ENCODE data around the gene TRIO.
"Not testable (repeated sequence)": the region's sequence is repeated elsewhere in the genome, so short reads cannot be mapped to it uniquely, and the experiment has no call there.

The TRIO gene

GRCh38 chr5:14528926-14529325, 385.8 kb downstream of the TRIO start:
- DNase-seq = no peak

GRCh38 chr5:14531668-14532067, 388.5 kb downstream of the TRIO start:
- no peak for DNase-seq

GRCh38 chr5:14532180-14532579, 389.0 kb downstream of the TRIO start:
- no peak for DNase-seq

- DNase-seq = no peak
Measured at GRCh38 chr5:14534773-14535172, 391.6 kb downstream of the TRIO start.

- no peak for DNase-seq
Measured at GRCh38 chr5:14545308-14545707, 402.2 kb downstream of the TRIO start.

GRCh38 chr5:14545862-14546261, 402.7 kb downstream of the TRIO start:
- DNase-seq = no peak

GRCh38 chr5:14547666-14548065, 404.5 kb downstream of the TRIO start:
- DNase-seq = no peak

- DNase-seq = no peak
Measured at GRCh38 chr5:14551211-14551610, 408.1 kb downstream of the TRIO start.

- DNase-seq = no peak
Measured at GRCh38 chr5:14552017-14552416, 408.9 kb downstream of the TRIO start.

- not testable (repeated sequence) for DNase-seq
Measured at GRCh38 chr5:14554288-14554687, 411.1 kb downstream of the TRIO start.

GRCh38 chr5:14556015-14556414, 412.9 kb downstream of the TRIO start:
- no peak for DNase-seq

- no peak for DNase-seq
Measured at GRCh38 chr5:14557203-14557770, 414.1 kb downstream of the TRIO start.

- no peak for DNase-seq
Measured at GRCh38 chr5:14557791-14558415, 414.8 kb downstream of the TRIO start.

Data from activated CD8-positive, alpha-beta memory T cell treated with anti-CD3 and anti-CD28 coated beads, Interleukin-2, amount 50 U/mL, for 4 hours (primary cell).